Adrenal gland (tissue), 12 donors: ENCODE measurements around the gene CDH12. TPM values are rescaled to one million over a fixed set of nuclear protein-coding genes. Genes with fewer than 3 reads are reported as not detected.
A peak's percentile ranks its signal among the peaks of the same experiment; 100 is the strongest.
"Not testable (repeated sequence)": the region's sequence is repeated elsewhere in the genome, so short reads cannot be mapped to it uniquely, and the experiment has no call there.

Source experiments
- DNase-seq, 7 donors: peaks; one replicate each; pipeline ENCODE4 v3.0.0-alpha.2; 2019 to 2020
- H3K27ac ChIP-seq, 5 donors: fragments of 200-600 bp; sonication (generic) in 4 of 5; 1 replicate in 3 of 5; 2 replicates in 2 of 5; pipeline versions ENCODE4 v1.5.1 to v1.8.0; 2016 to 2020; ENCODE audit warnings: mild to moderate bottlenecking in 1 of 5
- H3K27me3 ChIP-seq: fragments of 200-600 bp; 2 replicates; pipeline ENCODE4 v1.8.0; 2021
- H3K36me3 ChIP-seq, 2 donors: fragments of 200-600 bp; replicated peaks in 1 of 2; 1 replicate in 1 of 2; 2 replicates in 1 of 2; pipeline versions ENCODE4 v1.5.1 to v1.8.0; 2018 to 2022
- H3K4me1 ChIP-seq, 2 donors: fragments of 200-600 bp; replicated peaks in 1 of 2; 1 replicate in 1 of 2; 2 replicates in 1 of 2; pipeline versions ENCODE4 v1.5.1 to v1.8.0; 2018 to 2021
- H3K4me3 ChIP-seq, 4 donors: fragments of 200-600 bp; sonication (generic) in 3 of 4; one replicate each; pipeline ENCODE4 v1.5.1; 2016 to 2018
- H3K9me3 ChIP-seq, 3 donors: fragments of 200-600 bp; sonication (generic) in 1 of 3; replicated peaks in 1 of 3; 1 replicate in 2 of 3; 2 replicates in 1 of 3; pipeline versions ENCODE4 v1.5.1 to v1.8.0; 2016 to 2021
- POLR2A ChIP-seq, 2 donors: fragments of 450-650 bp; IDR thresholded peaks; one replicate each; pipeline ENCODE4 v1.6.1; 2017; ENCODE audit warnings: antibody characterized with exemption in 2 of 2, mild to moderate bottlenecking in 2 of 2, moderate library complexity in 1 of 2
- WGBS, 4 donors: extraction: QIAGEN DNeasy Blood & Tissue Kit in 2 of 4; methylation state at CpG; one replicate each; pipeline versions ENCODE4 v1.1.5 to v1.1.7; 2013 to 2017; 5-methylcytosine and 5-hydroxymethylcytosine counted together
- intact Hi-C, 2 donors: fragments of 100-400 bp; cut with DNase I; formaldehyde crosslinking; loops; one replicate each; pipeline versions ENCODE4 v1.14.1 to v1.15.0; 2022 to 2023
- polyA plus RNA-seq, 3 donors: library from polyadenylated mRNA; stranded (reverse); fragments of 200-250 nt in 2 of 3; fragments of 350-450 nt in 1 of 3; fragmentation: Illumina TruSeq in 1 of 3; extraction: RNeasy Lipid Tissue Mini Kit (QIAGEN cat#74804) in 1 of 3; gene quantifications; one replicate each; pipeline ENCODE4 v1.2.3, GENCODE V29; 2013 to 2014
- total RNA-seq, 9 donors: library from RNA; depleted of rRNA in 4 of 9; stranded (reverse); fragments of >200 nt in 4 of 9; fragments of 120-200 nt in 1 of 9; fragmentation: NEBNext Ultra II Directional in 1 of 9; extraction: Animal tissue kit (Norgen Biotek cat#: 25700) in 1 of 9; gene quantifications; one replicate each; pipeline versions ENCODE4 v1.1.0 to v1.2.4, GENCODE V29; 2013 to 2023
- TF ChIP-seq, protein P1 (sequence below), 6 experiments: fragments of 450-650 bp in 4 of 6; fragments of 200-600 bp in 2 of 6; sonication (generic) in 1 of 6; IDR thresholded peaks; 1 replicate in 5 of 6; 2 replicates in 1 of 6; pipeline versions ENCODE4 v1.5.1 to v1.8.0; 2016 to 2021; ENCODE audit warnings: antibody characterized with exemption in 6 of 6, mild to moderate bottlenecking in 2 of 6, moderate library complexity in 1 of 6
- donor health status: healthy with polysubstance abuse.
- donor health status: Bipolar disorder and iron deficiency.
- donor health status: DM: yes; HTN: yes; CAD: no.
- donor health status: DM: no; HTN: no; CAD: no.
- donor health status: DM: no; HTN: no; CAD: no.
- donor health status: DM: yes; HTN: yes; CAD: no.

The CDH12 gene
- total and polyA plus RNA-seq, 12 donors, result 0.80 to 16.5 (median 7.8) TPM

DNA sequence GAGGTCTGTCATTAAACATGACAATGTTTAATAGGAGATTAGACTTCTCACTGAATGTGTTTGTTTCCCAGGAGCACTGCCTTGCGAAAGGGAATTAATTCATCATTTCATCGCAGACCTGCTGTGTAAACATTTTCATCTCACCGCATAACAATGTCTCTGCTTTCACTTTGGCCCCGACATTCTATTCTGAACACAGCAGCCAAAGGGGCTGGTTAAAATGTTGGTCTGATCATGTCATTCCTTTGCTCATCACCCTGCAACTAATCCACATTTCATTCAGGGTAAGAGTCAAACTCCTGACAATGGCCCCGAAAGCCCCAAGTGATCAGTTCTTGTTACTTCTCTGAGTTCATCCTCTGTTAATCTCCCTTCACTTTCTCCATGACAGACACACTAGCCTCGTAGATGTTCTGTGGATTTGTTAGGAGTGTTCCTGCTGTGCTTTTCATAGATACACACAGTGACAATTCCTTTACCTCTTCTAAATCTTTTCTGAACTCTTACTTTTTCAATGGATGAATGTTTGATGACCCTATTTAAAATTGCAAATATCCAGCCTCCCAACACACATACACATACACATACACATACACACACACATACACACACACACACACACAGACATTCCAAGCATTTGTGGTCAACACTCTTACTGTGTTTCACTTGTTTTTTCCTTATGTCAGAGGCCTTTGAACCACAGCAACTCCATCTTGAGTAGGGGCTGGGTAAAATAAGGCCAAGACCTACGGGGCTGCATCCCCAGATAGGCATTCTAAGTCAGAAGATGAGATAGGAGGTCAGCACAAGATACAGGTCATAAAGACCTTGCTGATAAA lies 688.0 kb downstream of the CDH12 start:
- 49 to 66% (median 61%) methylated on average over 3 to 4 of the region's 7 CpGs for WGBS, 4 donors
- not testable (repeated sequence) for H3K27me3 ChIP-seq, DNase-seq

DNA sequence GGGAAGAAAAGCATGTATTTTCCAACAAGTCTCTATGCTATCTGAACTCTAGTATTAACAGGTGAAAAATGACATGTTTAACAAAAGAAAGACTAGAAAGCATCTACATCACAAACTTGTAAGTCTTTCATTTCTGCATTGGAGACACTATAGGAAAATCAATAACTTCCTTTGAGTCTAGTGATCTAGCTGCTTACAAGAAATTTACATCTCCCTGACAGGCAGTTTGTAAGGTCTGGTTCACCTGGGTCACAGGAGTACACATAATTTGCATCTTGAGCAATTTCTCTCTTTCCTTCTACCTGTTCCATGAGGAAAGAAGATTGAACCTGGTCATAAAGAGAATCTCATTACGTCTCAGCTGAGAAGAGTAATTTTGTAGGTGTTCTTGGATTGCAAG lies 696.2 kb downstream of the CDH12 start:
- H3K4me1 ChIP-seq, H3K36me3 ChIP-seq, H3K9me3 ChIP-seq, intact Hi-C loops, H3K4me3 ChIP-seq, DNase-seq, H3K27ac ChIP-seq, H3K27me3 ChIP-seq: not testable (repeated sequence)
- WGBS, 4 donors, result no CpG with 5 or more reads among the region's 1 CpG

More for the DNA sequence above, 688.0 kb downstream of the CDH12 start:
- H3K27ac ChIP-seq, intact Hi-C loops, H3K9me3 ChIP-seq, H3K36me3 ChIP-seq, H3K4me1 ChIP-seq, H3K4me3 ChIP-seq: not testable (repeated sequence)

DNA sequence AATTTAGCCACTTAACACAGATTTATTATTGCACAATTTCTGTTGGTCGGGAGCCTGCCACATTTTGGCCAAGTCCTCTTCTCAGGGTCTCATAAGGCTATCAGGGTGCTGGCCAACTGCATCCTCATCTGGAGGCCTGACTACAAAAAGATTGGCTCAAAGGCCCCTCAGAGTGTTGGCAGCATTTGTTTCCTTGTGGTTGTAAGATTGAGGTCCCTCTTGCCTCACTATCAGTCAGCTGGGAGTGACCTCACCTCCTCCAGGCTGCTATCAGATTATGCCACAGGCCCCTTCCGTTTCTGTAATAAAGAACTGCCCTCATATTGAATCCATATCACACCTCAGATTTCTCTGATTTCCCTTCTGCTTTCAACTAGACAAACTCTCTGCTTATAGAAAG lies 698.4 kb downstream of the CDH12 start:
- peak in 1 of 7 donors; percentile 1 for DNase-seq
- intact Hi-C loops, result not testable (repeated sequence)
- WGBS, 4 donors, result 44 to 47% (median 45%) methylated on average over 2 of the region's 2 CpGs

DNA sequence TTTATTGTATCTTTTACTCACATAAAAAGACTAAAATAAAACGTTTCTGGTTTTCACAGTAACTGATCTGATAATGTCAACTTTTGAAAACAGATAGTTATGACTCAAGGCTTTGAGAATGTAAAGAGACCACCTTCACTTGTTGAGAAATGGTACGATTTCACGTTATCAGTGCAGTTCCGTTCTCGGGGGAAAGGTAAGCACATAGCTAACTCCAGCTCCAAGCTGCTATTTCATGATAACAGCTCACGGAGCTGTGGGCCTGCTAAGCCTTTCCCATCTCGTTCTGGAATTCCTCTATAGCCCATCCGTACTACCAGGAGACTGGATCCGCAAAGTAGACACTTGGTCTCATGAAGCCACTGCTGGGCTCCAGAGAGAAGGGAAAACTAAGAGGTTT lies 701.3 kb downstream of the CDH12 start:
- H3K4me3 ChIP-seq, H3K4me1 ChIP-seq, DNase-seq, H3K27me3 ChIP-seq, intact Hi-C loops, H3K9me3 ChIP-seq, H3K27ac ChIP-seq, H3K36me3 ChIP-seq: not testable (repeated sequence)
- WGBS, 4 donors, result 55 to 64% (median 61%) methylated on average over 9 of the region's 9 CpGs

More for the DNA sequence above, 698.4 kb downstream of the CDH12 start:
- H3K4me1 ChIP-seq, H3K27me3 ChIP-seq, H3K4me3 ChIP-seq, H3K9me3 ChIP-seq, H3K27ac ChIP-seq, H3K36me3 ChIP-seq: not testable (repeated sequence)

DNA sequence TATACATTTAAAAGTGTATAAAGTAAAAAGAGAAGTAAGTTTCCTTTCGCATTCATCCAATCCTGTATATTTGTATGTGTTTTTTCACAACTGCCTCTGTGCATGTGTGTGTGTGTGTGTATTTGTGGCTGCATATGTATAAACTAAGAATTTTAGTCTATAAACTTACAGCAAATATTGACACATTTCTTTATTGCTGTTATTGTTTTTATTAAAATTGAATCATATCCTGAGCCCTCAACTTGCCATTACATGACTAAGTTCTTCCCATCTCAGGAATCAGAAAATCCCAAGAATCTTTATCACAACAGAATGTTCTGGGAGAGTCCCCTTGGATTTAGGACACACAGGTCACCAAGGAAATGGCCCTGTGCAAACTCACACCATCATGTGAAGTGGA lies 712.7 kb downstream of the CDH12 start:
- H3K27me3 ChIP-seq, H3K36me3 ChIP-seq, H3K27ac ChIP-seq, H3K4me1 ChIP-seq, H3K4me3 ChIP-seq, H3K9me3 ChIP-seq, intact Hi-C loops, DNase-seq: not testable (repeated sequence)
- WGBS, 4 donors, result 81 to 100% (median 93%) methylated on average over 1 of the region's 1 CpG

DNA sequence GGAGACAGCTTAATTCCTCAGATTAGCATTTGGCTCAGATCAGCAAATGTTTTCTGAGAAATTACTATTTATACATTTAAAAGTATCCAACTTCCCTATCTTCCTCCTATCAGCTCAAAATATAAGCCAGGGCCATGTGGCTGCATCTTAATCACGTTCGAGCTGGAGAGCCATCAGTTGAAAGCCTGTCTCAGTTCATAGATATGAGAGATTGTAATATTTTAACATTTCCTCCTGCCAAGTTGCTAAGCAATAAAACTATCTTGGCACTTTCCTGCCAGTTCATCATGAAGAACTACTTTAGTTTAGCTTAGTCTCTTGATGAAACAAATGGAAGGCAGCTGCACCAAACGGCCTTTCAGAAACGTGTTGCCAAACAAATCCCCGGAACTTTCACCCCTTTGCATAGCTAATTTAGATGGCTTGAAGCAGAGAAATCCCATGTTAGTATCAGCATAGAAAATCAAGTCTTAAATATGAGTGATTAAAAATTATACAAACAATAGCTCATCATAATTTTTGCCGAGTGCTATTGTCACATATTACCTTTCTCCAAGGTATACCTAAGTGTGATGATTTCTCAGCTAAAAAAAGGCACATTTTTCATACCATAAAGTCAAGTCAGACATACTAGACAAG lies 713.4 kb downstream of the CDH12 start:
- H3K9me3 ChIP-seq, H3K4me1 ChIP-seq, intact Hi-C loops, H3K27me3 ChIP-seq, DNase-seq, H3K27ac ChIP-seq, H3K4me3 ChIP-seq, H3K36me3 ChIP-seq: not testable (repeated sequence)
- 40 to 48% (median 43%) methylated on average over 6 of the region's 6 CpGs for WGBS, 4 donors

DNA sequence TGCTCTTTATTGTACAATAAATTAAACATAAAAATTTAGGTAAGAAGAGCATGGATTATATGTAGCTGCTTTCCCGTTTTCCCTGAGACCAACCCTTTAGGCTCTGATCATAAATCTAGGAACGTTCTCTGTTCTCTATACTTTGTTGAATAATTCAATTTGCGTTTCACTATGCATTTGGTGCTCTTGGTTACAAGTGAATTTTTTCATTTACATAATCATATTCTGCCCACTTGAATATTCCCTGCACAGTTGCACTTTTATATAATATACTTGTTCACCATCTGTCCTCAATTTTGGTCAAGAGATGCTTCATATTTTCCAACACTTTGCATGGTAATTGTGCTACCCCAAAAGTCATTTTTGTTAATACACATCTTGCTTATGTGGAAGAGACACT lies 741.8 kb downstream of the CDH12 start:
- no peaks in the 10 kb centered on the region for H3K9me3 ChIP-seq
- TF ChIP-seq, protein P1, sequence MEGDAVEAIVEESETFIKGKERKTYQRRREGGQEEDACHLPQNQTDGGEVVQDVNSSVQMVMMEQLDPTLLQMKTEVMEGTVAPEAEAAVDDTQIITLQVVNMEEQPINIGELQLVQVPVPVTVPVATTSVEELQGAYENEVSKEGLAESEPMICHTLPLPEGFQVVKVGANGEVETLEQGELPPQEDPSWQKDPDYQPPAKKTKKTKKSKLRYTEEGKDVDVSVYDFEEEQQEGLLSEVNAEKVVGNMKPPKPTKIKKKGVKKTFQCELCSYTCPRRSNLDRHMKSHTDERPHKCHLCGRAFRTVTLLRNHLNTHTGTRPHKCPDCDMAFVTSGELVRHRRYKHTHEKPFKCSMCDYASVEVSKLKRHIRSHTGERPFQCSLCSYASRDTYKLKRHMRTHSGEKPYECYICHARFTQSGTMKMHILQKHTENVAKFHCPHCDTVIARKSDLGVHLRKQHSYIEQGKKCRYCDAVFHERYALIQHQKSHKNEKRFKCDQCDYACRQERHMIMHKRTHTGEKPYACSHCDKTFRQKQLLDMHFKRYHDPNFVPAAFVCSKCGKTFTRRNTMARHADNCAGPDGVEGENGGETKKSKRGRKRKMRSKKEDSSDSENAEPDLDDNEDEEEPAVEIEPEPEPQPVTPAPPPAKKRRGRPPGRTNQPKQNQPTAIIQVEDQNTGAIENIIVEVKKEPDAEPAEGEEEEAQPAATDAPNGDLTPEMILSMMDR (IDR thresholded peaks at IDR 0.05), result no peak
- no peak for TF ChIP-seq POLR2A (IDR thresholded peaks at IDR 0.05)
- WGBS, 4 donors, result 78 to 81% (median 81%) methylated on average over 3 of the region's 3 CpGs
- H3K4me1 ChIP-seq, result no peaks in the 10 kb centered on the region
- no peaks in the 10 kb centered on the region for H3K36me3 ChIP-seq
- no peak for DNase-seq
- H3K27ac ChIP-seq, result no peak overlapping the region
- intact Hi-C loops, result no loop called here
- H3K4me3 ChIP-seq, result no peak overlapping the region
- no peaks in the 10 kb centered on the region for H3K27me3 ChIP-seq
